K562 (cell line): Measurements from ENCODE around the gene CPN2. TPM values are rescaled to one million over a fixed set of nuclear protein-coding genes. Genes with fewer than 3 reads are reported as not detected.

Source experiments
- ATAC-seq: fragments of 200-7000 bp; cut with Tn5 transposase; 3 replicates; pipeline ENCODE4 v1.9.1; 2020; ENCODE audit warnings: moderate library complexity
- BruUV-seq: library from RNA; stranded (reverse); fragments of 400-500 nt; replicated peaks from 2 replicates; lab custom pipeline; 2021; lab: Mats Ljungman, UMichigan
- CTCF ChIA-PET: fragments of 300-600 bp; formaldehyde crosslinking; extraction: SDS; loops from one replicate; lab custom pipeline; 2021; ENCODE audit warnings: low intra/inter-chr PET ratio; lab: Yijun Ruan, JAX
- POLR2A ChIA-PET: fragments of 300-600, 350-650 bp; sonication (Branson Sonifier 250); formaldehyde crosslinking; extraction: SDS; loops from one replicate; lab custom pipeline; 2021; ENCODE audit warnings: antibody characterized with exemption, inconsistent platforms; lab: Yijun Ruan, JAX
- DNase-seq, 4 experiments: peaks; one replicate each; pipeline versions ENCODE4 v3.0.0 to v3.0.0-alpha.2; 2011 to 2018; ENCODE audit warnings: low spot score in 3 of 4, mixed read lengths in 3 of 4; ENCODE audit errors: extremely low read depth in 1 of 4
- FAIRE-seq: peaks from 2 replicates; lab custom pipeline; 2011; peaks lifted over from hg19 to GRCh38; lab: Jason Lieb, UNC
- H2AFZ ChIP-seq: 2 replicates; pipeline ENCODE4 v1.6.0; 2011; ENCODE audit warnings: low read depth, low read length, control low read depth, inconsistent platforms
- H3K27ac ChIP-seq: fragments of 200-600 bp; 3 replicates; pipeline ENCODE4 v1.8.0; 2011; ENCODE audit warnings: low read depth, mild to moderate bottlenecking, control low read depth, inconsistent platforms, low read length, moderate library complexity, mixed read lengths; ENCODE audit errors: extremely low read depth
- H3K27me3 ChIP-seq, 2 experiments: fragments of 300-600 bp in 1 of 2; 2 replicates in 1 of 2; 3 replicates in 1 of 2; pipeline versions ENCODE4 v1.6.0 to v1.8.0; 2011; ENCODE audit warnings: inconsistent platforms in 2 of 2, low read length in 2 of 2, mild to moderate bottlenecking in 1 of 2, mixed read lengths in 1 of 2, moderate library complexity in 1 of 2; ENCODE audit not compliant: control insufficient read depth in 2 of 2, insufficient read depth in 2 of 2
- H3K36me3 ChIP-seq: fragments of 300-600 bp; 3 replicates; pipeline ENCODE4 v1.8.0; 2011; ENCODE audit warnings: mild to moderate bottlenecking, low read length, inconsistent platforms; ENCODE audit not compliant: control insufficient read depth, insufficient read depth
- H3K4me1 ChIP-seq, 2 experiments: fragments of 200-600 bp in 1 of 2; replicated peaks in 1 of 2; 2 replicates in 1 of 2; 3 replicates in 1 of 2; pipeline versions ENCODE4 v1.5.1 to v1.8.0; 2011; ENCODE audit warnings: inconsistent platforms in 2 of 2, low read length in 2 of 2, mild to moderate bottlenecking in 1 of 2, mixed read lengths in 1 of 2, moderate library complexity in 1 of 2; ENCODE audit not compliant: control insufficient read depth in 2 of 2, insufficient read depth in 2 of 2
- H3K4me2 ChIP-seq: 2 replicates; pipeline ENCODE4 v1.6.1; 2011; ENCODE audit warnings: low read length, control low read depth, inconsistent platforms, mixed read lengths; ENCODE audit not compliant: insufficient read depth
- H3K4me3 ChIP-seq: fragments of 200-600 bp; sonication (generic), shearing (Covaris generic); 2 replicates; pipeline ENCODE4 v1.5.1; 2016; ENCODE audit warnings: control low read depth, inconsistent platforms
- H3K79me2 ChIP-seq: fragments of 200-600 bp; 3 replicates; pipeline ENCODE4 v1.8.0; 2011; ENCODE audit warnings: low read length, inconsistent platforms; ENCODE audit not compliant: control insufficient read depth, insufficient read depth
- H3K9ac ChIP-seq, 2 experiments: 2 replicates each; pipeline versions ENCODE4 v1.6.0 to v1.6.1; 2011; ENCODE audit warnings: low read depth in 2 of 2, low read length in 2 of 2, control low read depth in 1 of 2, inconsistent platforms in 1 of 2, mild to moderate bottlenecking in 1 of 2, mixed read lengths in 1 of 2; ENCODE audit not compliant: insufficient read depth in 1 of 2
- H3K9me1 ChIP-seq: one replicate; pipeline ENCODE4 v1.6.0; 2011; ENCODE audit warnings: inconsistent platforms, mild to moderate bottlenecking, low read length, moderate library complexity; ENCODE audit not compliant: control insufficient read depth, insufficient read depth
- H3K9me3 ChIP-seq: replicated peaks from 2 replicates; pipeline ENCODE4 v1.5.1; 2011; ENCODE audit warnings: low read depth, low read length, inconsistent platforms; ENCODE audit not compliant: control insufficient read depth, insufficient read depth
- H4K20me1 ChIP-seq: replicated peaks from 2 replicates; pipeline ENCODE4 v1.6.1; 2011; ENCODE audit warnings: low read length, inconsistent platforms, mixed read lengths; ENCODE audit not compliant: control insufficient read depth, insufficient read depth
- BRCA1 ChIP-seq, 2 experiments: fragments of 450-650 bp in 1 of 2; sonication (generic) in 1 of 2; formaldehyde crosslinking in 1 of 2; IDR thresholded peaks; 2 replicates each; pipeline versions ENCODE4 v1.5.0 to v1.6.1; 2017 to 2020; ENCODE audit warnings: mild to moderate bottlenecking in 1 of 2, missing genetic modification reagents in 1 of 2
- BRF1 ChIP-seq: IDR thresholded peaks from 3 replicates; pipeline ENCODE4 v1.6.1; 2011; ENCODE audit warnings: borderline replicate concordance, mild to moderate bottlenecking; ENCODE audit not compliant: insufficient read length; ENCODE audit errors: extremely low read depth
- ETS2 ChIP-seq: IDR thresholded peaks from 2 replicates; pipeline ENCODE4 v1.6.1; 2016; ENCODE audit warnings: borderline replicate concordance, missing genetic modification characterization, mild to moderate bottlenecking, moderate library complexity, missing compliant biosample characterization; ENCODE audit not compliant: poor library complexity, severe bottlenecking
- HLTF ChIP-seq: fragments of 450-650 bp; IDR thresholded peaks from 2 replicates; pipeline ENCODE4 v1.6.1; 2016
- HOMEZ ChIP-seq: fragments of 250-450 bp; sonication (Bioruptor Pico); IDR thresholded peaks from 2 replicates; pipeline ENCODE4 v1.4.0; 2020; ENCODE audit warnings: mild to moderate bottlenecking, moderate library complexity
- KDM1A ChIP-seq, 2 experiments: fragments of 450-650 bp; IDR thresholded peaks; 2 replicates each; pipeline ENCODE4 v1.6.1; 2016; ENCODE audit warnings: mild to moderate bottlenecking in 2 of 2
- KLF16 ChIP-seq: IDR thresholded peaks from 2 replicates; pipeline ENCODE4 v1.6.1; 2016; ENCODE audit warnings: antibody characterized with exemption
- NR2C1 ChIP-seq, 2 experiments: fragments of 450-650 bp; IDR thresholded peaks; 2 replicates each; pipeline ENCODE4 v1.6.1; 2017; ENCODE audit warnings: mild to moderate bottlenecking in 2 of 2, antibody characterized with exemption in 1 of 2, inconsistent platforms in 1 of 2, missing compliant biosample characterization in 1 of 2, missing genetic modification characterization in 1 of 2
- PPARD ChIP-seq: fragments of 250-450 bp; sonication (Bioruptor Pico); IDR thresholded peaks from 2 replicates; pipeline ENCODE4 v1.8.0; 2022; ENCODE audit warnings: inconsistent platforms, mild to moderate bottlenecking, moderate library complexity
- SMAD1 ChIP-seq: fragments of 150-350 bp; IDR thresholded peaks from 2 replicates; pipeline ENCODE4 v1.6.1; 2014; ENCODE audit warnings: low read length, low read depth; ENCODE audit not compliant: partially characterized antibody
- STAT5A ChIP-seq: IDR thresholded peaks from 2 replicates; pipeline ENCODE4 v1.6.1; 2012; ENCODE audit warnings: low read length, inconsistent platforms, borderline replicate concordance
- TCF3 ChIP-seq: sonication (generic); formaldehyde crosslinking; IDR thresholded peaks from 2 replicates; pipeline ENCODE4 v1.4.0; 2020; ENCODE audit warnings: mild to moderate bottlenecking, missing genetic modification reagents
- THRA ChIP-seq: fragments of 450-650 bp; IDR thresholded peaks from 2 replicates; pipeline ENCODE4 v1.6.1; 2017; ENCODE audit warnings: mild to moderate bottlenecking, moderate library complexity
- WHSC1 ChIP-seq: IDR thresholded peaks from one replicate; pipeline ENCODE4 v1.6.1; 2012; ENCODE audit warnings: low read length, control low read depth, inconsistent platforms
- XRCC4 ChIP-seq: IDR thresholded peaks from one replicate; pipeline ENCODE4 v1.6.1; 2011; ENCODE audit not compliant: insufficient read depth, insufficient read length; ENCODE audit errors: extremely low read depth
- ZNF140 ChIP-seq: fragments of 250-450 bp; sonication (Bioruptor Pico); IDR thresholded peaks from 2 replicates; pipeline ENCODE4 v1.8.0; 2021; ENCODE audit warnings: moderate library complexity, mild to moderate bottlenecking, inconsistent platforms
- ZNF639 ChIP-seq, 2 experiments: fragments of 200-800 bp in 1 of 2; sonication (Bioruptor generic) in 1 of 2; sonication (generic) in 1 of 2; formaldehyde crosslinking in 1 of 2; IDR thresholded peaks in 1 of 2; conservative IDR thresholded peaks in 1 of 2; 2 replicates each; pipeline versions ENCODE4 v1.5.0 to v1.6.1; 2016 to 2020; ENCODE audit warnings: missing compliant biosample characterization in 1 of 2, missing genetic modification characterization in 1 of 2, missing genetic modification reagents in 1 of 2
- ZNF780A ChIP-seq: fragments of 250-450 bp; sonication (Bioruptor Pico); IDR thresholded peaks from 2 replicates; pipeline ENCODE4 v1.5.0; 2021; ENCODE audit warnings: mild to moderate bottlenecking
- WGBS: fragments of 100-300 bp; shearing (Covaris generic); methylation state at CpG from one replicate; pipeline ENCODE4 v1.1.6; 2016; ENCODE audit warnings: low coverage, mixed read lengths; ENCODE audit not compliant: insufficient coverage; ENCODE audit errors: missing lambda C conversion rate; 5-methylcytosine and 5-hydroxymethylcytosine counted together
- in situ Hi-C: fragments of 300-500 bp; cut with MboI; formaldehyde crosslinking; loops from 4 replicates; pipeline ENCODE4 v1.15.0; 2018; ENCODE audit warnings: inconsistent platforms, mixed read lengths
- intact Hi-C: fragments of 100-400 bp; cut with micrococcal nuclease; formaldehyde crosslinking; loops from 2 replicates; pipeline ENCODE4 v1.14.2; 2022
- polyA plus RNA-seq, 8 experiments: library from polyadenylated mRNA; depleted of rRNA in 4 of 8; stranded (reverse) in 5 of 8; unstranded in 3 of 8; fragments of >200 nt; fragmentation: Nextera tagmentation in 2 of 8; fragmentation: Illumina TruSeq in 1 of 8; extraction: Ambion mirVana in 2 of 8; extraction: Trizol in 1 of 8; gene quantifications; 2 replicates each; pipeline versions ENCODE4 v1.2.1 to v1.2.3, GENCODE V29; 2011 to 2014; ENCODE audit warnings: inconsistent platforms in 1 of 8, missing spikeins in 1 of 8
- total RNA-seq, 7 experiments: library from RNA; depleted of rRNA in 6 of 7; stranded (reverse); fragments of >200 nt in 6 of 7; fragmentation: Illumina TruSeq in 2 of 7; extraction: Trizol in 2 of 7; gene quantifications; 2 replicates each; pipeline versions ENCODE4 v1.2.1 to v1.2.3, GENCODE V29; 2011 to 2021; ENCODE audit warnings: low replicate concordance in 1 of 7

Gene CPN2
- total and polyA plus RNA-seq, 9 of the 15 experiments (the other 6 are each of a cell fraction or from before 2014, with no cell fraction given): not detected

GRCh38 chr3:194315965-194316361 lies 35.2 kb downstream of the CPN2 start:
- Histone ChIP-seq H3K36me3 (no peaks in the 10 kb centered on the region), H3K9me1 (no peaks in the 10 kb centered on the region), H3K27me3 (no peaks in the 10 kb centered on the region), H3K4me2 (peak overlapping the region; percentile 81), H3K4me1 (peaks cover 12 to 14% of the 10 kb centered on the region in 2 experiments), H4K20me1 (no peaks in the 10 kb centered on the region), H3K9ac (no peak overlapping the region), H2AFZ (peak overlapping the region; percentile 95), H3K27ac (no peak overlapping the region), H3K4me3 (peak overlapping the region; percentile 47; the same call in 1 of the 2 replicates), H3K9me3 (peaks cover 4% of the 10 kb centered on the region; the same call in 1 of the 2 replicates), H3K79me2 (no peaks in the 10 kb centered on the region)
- no peak for DNase-seq
- 55% methylated on average over 12 of the region's 17 CpGs for WGBS
- ChIA-PET POLR2A (interaction anchor here (0.5 to 5.5 kb wide), 8 partner anchors 8 to 925 kb away, joined by 3 to 48 read pairs (median 4); partner anchors contain the start of gene HES1), CTCF (interaction anchor here (1.0 to 1.7 kb wide), 4 partner anchors 299 to 536 kb away, joined by 3 to 12 read pairs (median 6); no protein-coding TSS in a partner anchor)
- intact Hi-C loops: loop anchor here (1.0 to 10.0 kb wide), 10 partner anchors 61 to 1501 kb away; no protein-coding TSS in a partner anchor
- no peak for FAIRE-seq
- peak; percentile 30 for ATAC-seq
- in situ Hi-C loops: loop anchor here (5.0 to 25.0 kb wide), 3 partner anchors 151 to 1504 kb away; no protein-coding TSS in a partner anchor
- no TSS peak for BruUV-seq
- TF ChIP-seq STAT5A: no peak
- no peak for TF ChIP-seq BRF1
- TF ChIP-seq WHSC1: no peak
- no peak for TF ChIP-seq XRCC4
- TF ChIP-seq ZNF780A (CRISPR knock-in tag): no peak
- TF ChIP-seq ETS2 (tag): no peak
- no peak for TF ChIP-seq PPARD (CRISPR knock-in tag)
- TF ChIP-seq NR2C1 (IDR thresholded peaks at IDR 0.05): no peak
- no peak for TF ChIP-seq NR2C1 (tag; IDR thresholded peaks at IDR 0.05)
- TF ChIP-seq HOMEZ (CRISPR knock-in tag): no peak
- TF ChIP-seq BRCA1 (IDR thresholded peaks at IDR 0.05): no peak
- no peak for TF ChIP-seq BRCA1 (CRISPR knock-in tag; IDR thresholded peaks at IDR 0.05)
- TF ChIP-seq TCF3: no peak
- no peak for TF ChIP-seq HLTF
- TF ChIP-seq ZNF140: no peak
- TF ChIP-seq KLF16: no peak
- no peak for TF ChIP-seq SMAD1
- TF ChIP-seq THRA: no peak
- TF ChIP-seq KDM1A (IDR thresholded peaks at IDR 0.05): no peak
- no peak for TF ChIP-seq ZNF639 (CRISPR knock-in tag; conservative IDR thresholded peaks at IDR 0.05 in 1 of 2, IDR thresholded peaks at IDR 0.05 in 1 of 2)
